GM12892 (cell line): ENCODE measurements around the gene PPM1M.

ENCODE experiments used
- DNase-seq: peaks from one replicate; pipeline ENCODE4 v3.0.0; 2011; ENCODE audit not compliant: insufficient read length
- FAIRE-seq: peaks from 2 replicates; lab custom pipeline; 2011; peaks lifted over from hg19 to GRCh38; lab: Jason Lieb, UNC
- POLR2A ChIP-seq: IDR thresholded peaks from 2 replicates; pipeline ENCODE4 v1.6.1; 2011; ENCODE audit warnings: low read depth, low read length, control low read depth
- POLR2AphosphoS5 ChIP-seq: IDR thresholded peaks from 2 replicates; pipeline ENCODE4 v1.6.1; 2011; ENCODE audit warnings: low read depth, low read length, control low read depth
- TAF1 ChIP-seq: IDR thresholded peaks from 2 replicates; pipeline ENCODE4 v1.6.1; 2011; ENCODE audit warnings: low read depth, mild to moderate bottlenecking, control low read depth, low read length, borderline replicate concordance

The PPM1M gene

DNA sequence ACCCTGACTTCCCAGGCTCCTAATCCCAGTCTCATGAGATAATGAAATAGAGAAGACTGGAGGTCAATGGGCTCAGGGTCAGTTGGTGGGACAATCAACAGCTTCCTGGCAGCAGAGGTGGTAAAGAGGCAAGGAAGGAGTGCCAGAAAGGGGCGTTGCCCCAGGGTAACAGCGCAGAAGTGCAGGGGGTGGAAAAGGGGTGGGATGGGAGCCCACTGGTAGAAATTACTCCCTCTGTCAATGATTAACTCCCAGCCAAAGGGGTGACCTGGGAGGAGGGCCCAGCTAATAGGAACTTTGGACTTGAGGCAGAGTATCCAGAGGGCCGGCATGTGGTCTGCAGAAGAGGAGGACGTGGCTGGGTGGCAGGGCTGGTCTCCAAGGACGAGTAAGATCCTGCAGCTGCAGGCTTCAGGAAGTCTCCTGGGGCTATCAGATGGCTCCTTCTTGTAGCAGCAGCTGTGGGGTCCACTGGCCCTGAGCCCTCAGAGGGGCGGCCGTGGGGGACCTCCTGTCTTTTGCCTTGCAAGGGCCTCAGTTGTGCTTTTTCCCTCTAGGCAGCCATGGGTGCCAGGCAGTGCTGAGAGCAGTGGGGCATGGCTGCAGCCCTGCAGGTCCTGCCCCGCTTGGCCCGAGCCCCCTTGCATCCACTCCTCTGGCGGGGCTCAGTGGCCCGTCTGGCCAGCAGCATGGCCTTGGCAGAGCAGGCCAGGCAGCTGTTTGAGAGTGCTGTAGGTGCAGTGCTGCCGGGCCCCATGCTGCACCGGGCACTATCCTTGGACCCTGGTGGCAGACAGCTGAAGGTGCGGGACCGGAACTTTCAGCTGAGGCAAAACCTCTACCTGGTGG, 44.4 kb downstream of the PPM1M start:
- TF ChIP-seq POLR2A: no peak
- no peak for TF ChIP-seq POLR2AphosphoS5
- no peak for TF ChIP-seq TAF1
- no peak for FAIRE-seq
- DNase-seq: no peak

DNA sequence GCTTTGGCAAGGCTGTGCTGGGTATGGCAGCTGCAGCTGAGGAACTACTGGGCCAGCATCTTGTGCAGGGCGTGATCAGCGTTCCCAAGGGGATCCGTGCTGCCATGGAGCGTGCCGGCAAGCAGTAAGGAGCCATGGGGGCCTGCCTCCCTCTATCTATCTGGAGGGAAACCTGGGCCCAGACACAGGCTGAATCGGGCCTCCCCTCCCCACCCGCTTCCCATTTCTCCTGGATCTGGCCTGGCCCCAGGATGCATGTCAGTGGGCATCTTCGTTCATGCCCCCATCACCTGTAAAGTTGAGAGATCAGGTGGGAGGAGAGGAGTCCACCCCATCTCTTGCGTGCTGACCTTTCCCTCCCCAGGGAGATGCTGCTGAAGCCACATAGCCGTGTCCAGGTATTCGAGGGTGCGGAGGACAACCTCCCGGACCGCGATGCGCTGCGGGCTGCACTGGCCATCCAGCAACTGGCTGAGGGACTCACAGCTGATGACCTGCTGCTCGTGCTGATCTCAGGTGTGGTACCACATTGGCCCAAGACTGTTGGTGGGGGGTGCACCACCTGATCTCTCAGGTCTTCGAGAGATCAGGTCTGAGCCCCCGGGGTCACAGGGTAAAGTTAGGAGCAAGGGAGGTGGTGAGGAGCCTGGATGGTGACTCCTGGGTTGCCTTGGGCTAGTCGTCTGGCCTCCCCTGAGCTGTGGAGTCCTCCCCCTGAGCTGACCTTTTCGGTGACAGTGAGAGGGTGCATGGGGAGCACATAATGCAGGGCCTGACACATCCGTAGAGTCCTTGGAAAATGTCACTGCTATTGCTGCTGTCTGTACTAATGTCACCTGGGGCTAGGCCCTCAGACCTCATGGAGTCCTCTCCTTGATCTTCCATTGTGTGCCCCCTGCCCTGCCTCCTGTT, 45.3 kb downstream of the PPM1M start:
- TF ChIP-seq POLR2A: no peak
- TF ChIP-seq TAF1: no peak
- TF ChIP-seq POLR2AphosphoS5: no peak
- DNase-seq: no peak
- FAIRE-seq: no peak

- DNase-seq (peak; percentile 68), FAIRE-seq (peak; percentile 62)
- no peak for TF ChIP-seq POLR2AphosphoS5
- TF ChIP-seq TAF1: no peak
- no peak for TF ChIP-seq POLR2A
Observed at GRCh38 chr3:52291508-52292181, 46.1 kb downstream of the PPM1M start.

DNA sequence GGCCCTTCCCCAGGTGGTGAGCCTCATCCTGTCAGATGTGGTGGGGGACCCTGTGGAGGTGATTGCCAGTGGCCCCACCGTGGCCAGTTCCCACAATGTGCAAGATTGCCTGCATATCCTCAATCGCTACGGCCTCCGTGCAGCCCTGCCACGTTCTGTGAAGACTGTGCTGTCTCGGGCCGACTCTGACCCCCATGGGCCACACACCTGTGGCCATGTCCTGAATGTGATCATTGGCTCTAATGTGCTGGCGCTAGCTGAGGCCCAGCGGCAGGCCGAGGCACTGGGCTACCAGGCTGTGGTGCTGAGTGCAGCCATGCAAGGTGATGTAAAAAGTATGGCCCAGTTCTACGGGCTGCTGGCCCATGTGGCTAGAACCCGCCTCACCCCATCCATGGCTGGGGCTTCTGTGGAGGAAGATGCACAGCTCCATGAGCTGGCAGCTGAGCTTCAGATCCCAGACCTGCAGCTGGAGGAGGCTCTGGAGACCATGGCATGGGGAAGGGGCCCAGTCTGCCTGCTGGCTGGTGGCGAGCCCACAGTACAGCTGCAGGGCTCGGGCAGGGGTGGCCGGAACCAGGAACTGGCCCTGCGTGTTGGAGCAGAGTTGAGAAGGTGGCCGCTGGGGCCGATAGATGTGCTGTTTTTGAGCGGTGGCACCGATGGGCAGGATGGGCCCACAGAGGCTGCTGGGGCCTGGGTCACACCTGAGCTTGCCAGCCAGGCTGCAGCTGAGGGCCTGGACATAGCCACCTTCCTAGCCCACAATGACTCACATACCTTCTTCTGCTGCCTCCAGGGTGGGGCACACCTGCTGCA, 46.9 kb downstream of the PPM1M start:
- FAIRE-seq (no peak), DNase-seq (no peak)

DNA sequence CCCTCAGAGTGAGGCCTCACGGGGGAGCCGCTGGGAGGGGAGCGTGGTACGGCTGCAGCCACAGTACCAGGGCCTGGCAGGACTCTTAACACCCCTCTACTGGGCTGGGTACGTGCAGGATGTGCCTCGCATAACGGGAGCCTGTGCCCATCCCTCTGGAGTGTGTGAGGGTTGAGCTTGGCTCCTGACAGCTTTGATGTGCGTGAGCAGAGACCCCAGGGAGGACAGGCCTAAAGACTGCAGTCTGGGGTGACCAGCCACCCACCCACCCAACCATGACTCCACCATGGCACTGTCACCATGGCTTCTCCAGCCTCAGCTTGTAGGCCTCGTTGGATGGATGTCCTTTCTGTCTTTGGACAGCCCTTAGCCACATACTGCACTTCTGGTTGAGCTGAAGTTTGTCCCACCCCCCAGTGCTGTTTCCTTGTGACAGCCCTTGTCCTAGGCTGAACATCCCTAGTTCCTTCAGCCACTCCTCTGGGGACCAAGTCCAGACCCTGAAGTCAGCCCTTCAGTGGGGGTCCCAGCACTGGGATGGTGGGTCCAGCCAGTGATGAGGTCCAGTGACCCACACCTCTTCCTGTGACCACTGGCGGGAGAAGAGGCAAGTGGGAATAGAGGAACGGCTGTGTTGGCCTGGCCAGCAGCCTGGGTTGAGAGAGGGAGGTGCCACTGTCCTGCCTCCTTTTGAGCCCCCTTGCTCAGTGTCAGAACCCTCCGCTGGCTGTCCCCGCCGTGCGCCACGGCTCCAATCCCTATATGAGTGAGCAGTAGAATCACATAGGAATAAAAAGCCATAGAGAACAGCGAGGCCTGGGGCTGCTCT, 48.1 kb downstream of the PPM1M start:
- DNase-seq: no peak
- FAIRE-seq: no peak
- 0 out of 2 replicates have a peak, but pooled peaks have one; percentile 21 for TF ChIP-seq POLR2AphosphoS5
- no peak for TF ChIP-seq POLR2A

More for the DNA sequence above, 46.9 kb downstream of the PPM1M start:
- no peak for TF ChIP-seq POLR2AphosphoS5
- TF ChIP-seq TAF1: no peak
- no peak for TF ChIP-seq POLR2A

DNA sequence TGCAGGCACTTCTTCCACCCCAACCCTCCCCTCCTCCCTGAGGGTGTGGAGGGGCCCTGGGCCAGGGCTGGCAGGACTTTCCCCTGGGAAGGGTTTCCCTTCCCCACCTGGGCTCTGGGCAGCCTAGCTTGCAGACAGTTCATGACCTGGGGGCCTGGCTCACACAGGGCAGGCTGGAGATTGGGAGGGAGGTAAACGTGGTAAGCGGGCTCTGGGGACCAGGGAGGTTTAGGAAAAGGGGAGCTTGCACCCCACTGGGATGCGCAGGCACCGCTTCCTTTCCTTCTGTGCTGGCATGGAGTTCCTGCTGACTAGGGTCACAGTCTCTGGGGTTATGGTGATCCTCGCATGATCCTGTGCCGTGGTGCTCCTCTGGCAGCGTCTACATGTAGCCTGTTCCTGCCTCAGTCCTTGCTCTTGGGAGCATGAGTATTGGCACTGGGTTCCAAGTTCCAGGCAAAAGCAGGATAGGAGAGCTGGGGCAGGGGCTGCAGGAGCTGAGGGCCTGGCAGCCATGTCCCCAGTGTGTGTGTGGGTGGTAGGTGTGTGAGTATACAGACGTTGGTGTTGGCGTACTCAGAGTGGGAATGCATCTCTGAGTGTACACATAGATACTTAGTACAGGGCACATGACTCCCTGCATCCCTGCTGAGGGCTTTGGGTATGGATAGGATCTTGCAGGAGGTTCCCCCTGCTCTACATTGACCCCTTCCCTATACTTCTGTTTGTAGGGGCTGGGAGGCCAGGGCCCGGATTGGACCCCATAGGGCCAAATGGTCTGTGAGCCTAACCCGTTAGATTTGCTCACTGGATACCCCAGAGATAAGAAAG, 49.0 kb downstream of the PPM1M start:
- DNase-seq: no peak
- no peak for FAIRE-seq
- TF ChIP-seq POLR2A (no peak), TAF1 (no peak), POLR2AphosphoS5 (no peak)

DNA sequence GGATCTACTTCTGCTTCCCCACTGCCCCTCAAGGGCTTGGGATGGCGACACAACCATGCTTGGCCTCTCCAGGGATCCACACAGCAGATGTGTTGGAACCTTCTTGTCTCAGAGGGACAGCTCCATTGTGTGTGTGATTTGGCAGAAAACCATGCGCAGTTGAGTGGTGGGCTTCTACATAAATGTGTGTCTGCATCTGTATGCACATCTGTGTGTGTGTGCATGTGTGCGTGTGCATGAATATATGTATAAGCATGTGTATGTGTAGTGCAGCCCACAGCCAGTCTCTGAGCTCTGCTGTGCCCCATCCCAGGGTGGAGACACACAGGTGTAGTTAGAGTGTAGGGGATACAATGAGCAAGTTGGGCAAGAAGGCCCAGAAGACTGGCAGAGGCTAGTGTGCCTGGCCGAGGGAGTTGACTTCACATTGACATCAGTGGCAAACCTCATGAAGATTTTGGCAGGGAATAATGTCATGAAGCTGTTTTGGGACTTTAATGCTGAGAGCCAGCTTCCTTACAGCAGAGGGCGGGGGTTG, 50.2 kb downstream of the PPM1M start:
- DNase-seq (no peak), FAIRE-seq (no peak)
- no peak for TF ChIP-seq TAF1
- TF ChIP-seq POLR2A: no peak
- no peak for TF ChIP-seq POLR2AphosphoS5

GRCh38 chr3:52297242-52298148, 51.9 kb downstream of the PPM1M start:
- FAIRE-seq: no peak
- DNase-seq: no peak

More at GRCh38 chr3:52297242-52298148, 51.9 kb downstream of the PPM1M start:
- no peak for TF ChIP-seq TAF1
- TF ChIP-seq POLR2A: no peak
- no peak for TF ChIP-seq POLR2AphosphoS5
